Measurements from ENCODE around the gene NR2E1. TPM values are rescaled to one million over a fixed set of nuclear protein-coding genes. Genes with fewer than 3 reads are reported as not detected.

The NR2E1 gene
- total and polyA plus RNA-seq, 11 donors, result not detected

DNA sequence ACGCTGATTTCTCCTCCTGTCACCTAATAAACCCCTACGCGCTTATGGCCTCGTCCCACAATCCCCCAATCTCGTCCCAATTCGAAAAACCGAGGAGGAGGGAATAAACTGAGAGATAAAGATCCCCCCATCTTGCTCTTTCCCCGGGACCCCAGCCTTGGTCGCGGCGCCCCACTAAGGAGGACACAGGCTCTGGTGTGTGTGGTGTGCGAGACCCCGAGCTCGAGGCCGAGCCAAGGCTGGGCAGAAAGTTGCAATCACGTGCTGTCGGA is 1.3 kb upstream of the NR2E1 start:
- Histone ChIP-seq H3K9me3 (no peaks in the 10 kb centered on the region), H3K4me1 (peaks cover 2 to 62% (median 45%) of the 10 kb centered on the region in 12 donors), H3K27me3 (peaks cover 90 to 100% (median 100%) of the 10 kb centered on the region in 9 donors), H3K4me3 (no peak overlapping the region), H3K36me3 (no peaks in the 10 kb centered on the region), H3K27ac (no peak overlapping the region)
- no peak for DNase-seq
- intact Hi-C loops (cut with DNase I), result no loop called here
- no peak for TF ChIP-seq POLR2A (IDR thresholded peaks at IDR 0.05)
- TF ChIP-seq, protein P1, sequence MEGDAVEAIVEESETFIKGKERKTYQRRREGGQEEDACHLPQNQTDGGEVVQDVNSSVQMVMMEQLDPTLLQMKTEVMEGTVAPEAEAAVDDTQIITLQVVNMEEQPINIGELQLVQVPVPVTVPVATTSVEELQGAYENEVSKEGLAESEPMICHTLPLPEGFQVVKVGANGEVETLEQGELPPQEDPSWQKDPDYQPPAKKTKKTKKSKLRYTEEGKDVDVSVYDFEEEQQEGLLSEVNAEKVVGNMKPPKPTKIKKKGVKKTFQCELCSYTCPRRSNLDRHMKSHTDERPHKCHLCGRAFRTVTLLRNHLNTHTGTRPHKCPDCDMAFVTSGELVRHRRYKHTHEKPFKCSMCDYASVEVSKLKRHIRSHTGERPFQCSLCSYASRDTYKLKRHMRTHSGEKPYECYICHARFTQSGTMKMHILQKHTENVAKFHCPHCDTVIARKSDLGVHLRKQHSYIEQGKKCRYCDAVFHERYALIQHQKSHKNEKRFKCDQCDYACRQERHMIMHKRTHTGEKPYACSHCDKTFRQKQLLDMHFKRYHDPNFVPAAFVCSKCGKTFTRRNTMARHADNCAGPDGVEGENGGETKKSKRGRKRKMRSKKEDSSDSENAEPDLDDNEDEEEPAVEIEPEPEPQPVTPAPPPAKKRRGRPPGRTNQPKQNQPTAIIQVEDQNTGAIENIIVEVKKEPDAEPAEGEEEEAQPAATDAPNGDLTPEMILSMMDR (IDR thresholded peaks at IDR 0.05), result no peak
- WGBS, 4 donors, result 0 to 2% (median 2%) methylated on average over 16 to 17 of the region's 17 CpGs
- no peak for ATAC-seq

DNA sequence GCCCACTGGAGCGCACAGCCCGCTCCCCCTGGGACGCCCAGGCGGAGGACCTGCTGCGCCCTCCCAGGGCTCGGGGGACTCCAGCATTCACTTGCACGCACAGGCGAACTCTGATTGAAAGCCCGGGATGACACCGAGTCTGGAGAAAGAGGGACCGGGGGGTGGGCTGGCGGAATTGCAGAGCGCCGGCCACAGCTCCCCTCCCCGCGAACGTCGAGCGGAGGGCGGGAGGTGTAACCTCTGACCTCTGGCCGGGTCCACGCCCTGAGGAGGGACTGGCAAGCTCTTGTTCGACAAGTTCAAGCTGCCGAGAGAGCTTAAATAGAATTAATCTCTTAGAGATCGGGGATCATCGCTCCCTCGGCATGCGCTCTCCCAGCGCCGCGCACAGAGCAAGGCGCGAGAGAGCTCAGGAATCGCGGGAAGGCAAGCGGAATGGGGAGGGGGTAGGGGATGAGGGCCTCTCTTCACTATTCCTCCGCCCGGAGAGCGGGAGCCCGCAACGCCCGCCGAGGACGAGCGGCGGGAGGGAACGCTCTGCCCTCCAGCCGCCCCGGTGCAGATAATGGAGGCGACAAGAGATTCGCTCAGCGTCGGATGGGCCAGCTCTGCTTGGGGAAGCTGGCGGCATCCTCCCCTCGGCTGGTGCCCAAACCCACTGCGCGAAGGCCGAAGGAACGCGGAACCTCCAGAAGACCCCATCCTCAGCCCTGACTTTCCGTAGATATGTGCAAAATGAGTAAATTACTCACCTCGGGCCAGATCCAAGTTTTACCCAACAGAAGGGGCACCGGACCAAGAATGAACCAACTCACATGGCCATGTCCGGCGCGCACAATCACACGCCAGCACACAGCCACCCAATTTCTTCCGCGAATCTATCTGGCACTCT is 761 bp upstream of the NR2E1 start:
- no peak for DNase-seq
- TF ChIP-seq, protein P1 (IDR thresholded peaks at IDR 0.05), result no peak
- TF ChIP-seq POLR2A (IDR thresholded peaks at IDR 0.05), result no peak
- no peak overlapping the region for H3K27ac ChIP-seq
- peaks cover 90 to 100% (median 100%) of the 10 kb centered on the region in 9 donors for H3K27me3 ChIP-seq
- H3K4me3 ChIP-seq, result peak overlapping the region in 5 of 12 donors; percentile 1 to 10 (median 3)
- no peak for ATAC-seq
- H3K4me1 ChIP-seq, result peaks cover 2 to 68% (median 47%) of the 10 kb centered on the region in 12 donors
- intact Hi-C loops (cut with DNase I), result no loop called here
- H3K9me3 ChIP-seq, result no peaks in the 10 kb centered on the region
- WGBS, 4 donors, result 3 to 6% (median 4%) methylated on average over 33 to 69 of the region's 69 CpGs
- no peaks in the 10 kb centered on the region for H3K36me3 ChIP-seq

DNA sequence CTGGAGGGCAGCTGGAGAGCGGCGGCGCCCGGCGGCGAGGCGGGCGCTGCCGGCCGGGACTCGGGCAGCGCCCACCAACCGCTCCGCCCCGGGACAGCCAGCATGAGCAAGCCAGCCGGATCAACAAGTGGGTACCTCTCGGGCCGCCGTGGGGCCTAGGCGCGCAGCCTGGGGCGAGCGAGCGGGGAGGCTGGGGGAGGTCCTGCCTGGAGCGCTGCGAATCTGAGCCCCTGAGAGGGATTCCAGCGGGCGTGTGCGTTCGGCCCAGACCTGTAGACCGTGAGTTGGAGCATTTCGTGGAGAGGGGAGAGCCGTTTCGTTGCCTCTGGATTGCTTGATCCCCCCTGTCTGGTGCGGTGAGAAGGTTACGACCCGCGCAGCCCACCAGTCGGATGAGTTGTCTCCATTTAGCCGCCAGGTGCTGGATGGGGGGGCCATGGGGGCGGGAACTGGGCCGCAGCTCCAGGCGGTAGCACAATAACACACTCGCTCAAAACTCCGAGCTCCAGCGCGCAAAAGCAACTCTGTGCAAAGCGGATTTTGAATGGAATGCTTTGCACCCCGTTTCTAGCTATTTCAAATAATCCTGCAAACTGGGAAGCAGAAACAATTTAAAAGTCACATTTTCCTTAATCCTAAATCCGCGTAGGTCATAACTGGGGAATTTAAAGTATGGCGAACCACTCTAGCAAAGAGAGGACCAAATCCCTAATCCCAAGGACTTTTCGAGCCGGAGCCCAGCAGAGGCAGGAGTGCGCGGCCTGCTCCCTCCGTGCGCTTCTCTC is 1.0 kb downstream of the NR2E1 start:
- intact Hi-C loops (cut with DNase I), result no loop called here
- ATAC-seq, result no peak
- peaks cover 85 to 100% (median 100%) of the 10 kb centered on the region in 9 donors for H3K27me3 ChIP-seq

DNA sequence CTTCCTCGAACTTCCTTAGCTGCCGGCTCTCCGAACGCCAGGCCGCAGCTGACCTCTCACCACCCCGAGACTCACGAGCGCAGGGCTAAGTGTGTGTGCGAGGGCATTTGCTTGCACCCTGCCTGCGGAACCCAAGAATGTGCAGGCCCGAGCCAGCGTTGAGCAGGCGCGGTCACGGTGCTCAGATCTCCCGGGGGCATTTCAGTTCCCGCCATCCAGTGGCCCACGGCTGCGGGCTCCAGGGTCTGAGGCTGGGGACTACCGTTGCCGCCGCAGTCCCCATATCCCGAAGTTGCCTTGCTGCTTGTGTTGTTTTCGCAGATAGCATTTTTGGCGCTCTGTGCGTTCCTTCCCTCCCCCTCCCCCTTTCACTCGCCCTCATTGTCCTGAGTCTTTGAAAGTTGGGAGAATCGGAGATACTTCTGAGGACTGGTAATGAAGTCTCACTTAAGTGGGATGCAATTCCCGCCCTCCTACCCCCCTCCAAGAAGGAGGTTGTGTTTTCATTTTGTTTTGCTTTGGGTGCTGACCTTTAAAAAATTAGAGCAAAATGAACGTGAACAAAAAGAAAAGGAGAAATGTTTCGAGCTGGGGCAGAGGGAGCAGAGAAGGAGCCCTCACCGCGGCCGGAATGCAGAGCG is 1.7 kb downstream of the NR2E1 start:
- Histone ChIP-seq H3K9me3 (no peaks in the 10 kb centered on the region), H3K4me3 (peak overlapping the region in 6 of 12 donors; percentile 13 to 40 (median 32)), H3K27ac (no peak overlapping the region), H3K27me3 (peaks cover 79 to 100% (median 100%) of the 10 kb centered on the region in 9 donors), H3K4me1 (peaks cover 2 to 68% (median 47%) of the 10 kb centered on the region in 12 donors), H3K36me3 (no peaks in the 10 kb centered on the region)
- TF ChIP-seq, protein P1 (IDR thresholded peaks at IDR 0.05), result no peak
- no peak for TF ChIP-seq POLR2A (IDR thresholded peaks at IDR 0.05)
- 23 to 36% (median 29%) methylated on average over 24 to 35 of the region's 35 CpGs for WGBS, 4 donors
- DNase-seq (no peak), ATAC-seq (peak in 1 of 4 donors; percentile 17)
- intact Hi-C loops (cut with DNase I), result no loop called here

More for the DNA sequence above, 1.0 kb downstream of the NR2E1 start:
- no peak for DNase-seq
- Histone ChIP-seq H3K4me1 (peaks cover 2 to 68% (median 47%) of the 10 kb centered on the region in 12 donors), H3K9me3 (no peaks in the 10 kb centered on the region), H3K4me3 (peak overlapping the region in 1 of 12 donors; percentile 21), H3K27ac (no peak overlapping the region), H3K36me3 (no peaks in the 10 kb centered on the region)
- TF ChIP-seq POLR2A (IDR thresholded peaks at IDR 0.05), result no peak
- WGBS, 4 donors, result 6 to 21% (median 12%) methylated on average over 18 to 58 of the region's 58 CpGs

Data from heart left ventricle (tissue), 16 donors.